ENCODE results near the gene KIAA1328. TPM values are rescaled to one million over a fixed set of nuclear protein-coding genes. Genes with fewer than 3 reads are reported as not detected.

KIAA1328 gene
- total RNA-seq, 6 donors from 2014 or later = 10.6 to 66.0 (median 28.8) TPM

GRCh38 chr18:37170984-37171383 lies 342.1 kb downstream of the KIAA1328 start:
- H3K4me1 ChIP-seq = no peaks in the 10 kb centered on the region
- no peaks in the 10 kb centered on the region for H3K9me3 ChIP-seq
- H3K36me3 ChIP-seq = peaks cover 0 to 9% (median 0%) of the 10 kb centered on the region in 4 donors
- H3K27me3 ChIP-seq = no peaks in the 10 kb centered on the region
- TF ChIP-seq CTCF (IDR thresholded peaks at IDR 0.05) (no peak), POLR2AphosphoS5 (IDR thresholded peaks at IDR 0.05) (no peak), POLR2A (IDR thresholded peaks at IDR 0.05) (no peak), EP300 (IDR thresholded peaks at IDR 0.05) (no peak)
- ATAC-seq (ENCODE audit: low FRiP score in 2 of 2) = no peak
- H3K27ac ChIP-seq = no peak overlapping the region
- no peak for DNase-seq
- no peak overlapping the region for H3K4me3 ChIP-seq

- no peak for DNase-seq
- Histone ChIP-seq H3K27ac (no peak overlapping the region), H3K27me3 (no peaks in the 10 kb centered on the region), H3K9me3 (no peaks in the 10 kb centered on the region), H3K4me3 (no peak overlapping the region), H3K4me1 (no peaks in the 10 kb centered on the region), H3K36me3 (peaks cover 0 to 9% (median 0%) of the 10 kb centered on the region in 4 donors)
- 90 to 96% methylated on average over 2 of the region's 2 CpGs for WGBS, 2 donors
- no peak for ATAC-seq (ENCODE audit: low FRiP score in 2 of 2)
- TF ChIP-seq POLR2A (IDR thresholded peaks at IDR 0.05) (no peak), EP300 (IDR thresholded peaks at IDR 0.05) (no peak), CTCF (IDR thresholded peaks at IDR 0.05) (no peak), POLR2AphosphoS5 (IDR thresholded peaks at IDR 0.05) (no peak)
These were observed 344.5 kb downstream of the KIAA1328 start for GRCh38 chr18:37173384-37173783.

GRCh38 chr18:37175727-37176620 lies 347.0 kb downstream of the KIAA1328 start:
- Histone ChIP-seq H3K27me3 (no peaks in the 10 kb centered on the region), H3K4me3 (no peak overlapping the region), H3K4me1 (no peaks in the 10 kb centered on the region), H3K9me3 (no peaks in the 10 kb centered on the region), H3K36me3 (peaks cover 0 to 9% (median 0%) of the 10 kb centered on the region in 4 donors), H3K27ac (no peak overlapping the region)
- TF ChIP-seq POLR2A (IDR thresholded peaks at IDR 0.05) (no peak), EP300 (IDR thresholded peaks at IDR 0.05) (no peak)
- ATAC-seq (ENCODE audit: low FRiP score in 2 of 2) (no peak), DNase-seq (no peak)
- WGBS, 2 donors = 63 to 64% methylated on average over 1 of the region's 1 CpG

GRCh38 chr18:37176621-37176934 lies 347.7 kb downstream of the KIAA1328 start:
- H3K27ac ChIP-seq = no peak overlapping the region
- DNase-seq (no peak), ATAC-seq (ENCODE audit: low FRiP score in 2 of 2) (no peak)
- H3K36me3 ChIP-seq = peaks cover 0 to 9% (median 0%) of the 10 kb centered on the region in 4 donors
- no peaks in the 10 kb centered on the region for H3K4me1 ChIP-seq
- no peaks in the 10 kb centered on the region for H3K9me3 ChIP-seq
- no peak for TF ChIP-seq POLR2A (IDR thresholded peaks at IDR 0.05)
- TF ChIP-seq CTCF (IDR thresholded peaks at IDR 0.05) = no peak
- no peak for TF ChIP-seq POLR2AphosphoS5 (IDR thresholded peaks at IDR 0.05)
- TF ChIP-seq EP300 (IDR thresholded peaks at IDR 0.05) = no peak
- no peaks in the 10 kb centered on the region for H3K27me3 ChIP-seq
- H3K4me3 ChIP-seq = no peak overlapping the region

GRCh38 chr18:37179384-37179783 lies 350.5 kb downstream of the KIAA1328 start:
- no peaks in the 10 kb centered on the region for H3K27me3 ChIP-seq
- ATAC-seq (ENCODE audit: low FRiP score in 2 of 2) (no peak), DNase-seq (no peak)
- H3K27ac ChIP-seq = no peak overlapping the region
- no peaks in the 10 kb centered on the region for H3K9me3 ChIP-seq
- TF ChIP-seq POLR2AphosphoS5 (IDR thresholded peaks at IDR 0.05) (no peak), POLR2A (IDR thresholded peaks at IDR 0.05) (no peak), CTCF (IDR thresholded peaks at IDR 0.05) (no peak), EP300 (IDR thresholded peaks at IDR 0.05) (no peak)
- no peaks in the 10 kb centered on the region for H3K36me3 ChIP-seq
- H3K4me1 ChIP-seq = no peaks in the 10 kb centered on the region
- no peak overlapping the region for H3K4me3 ChIP-seq

Data from upper lobe of left lung (tissue), 6 donors.